ENCODE results near the gene TTPAL.
A peak's percentile ranks its signal among the peaks of the same experiment; 100 is the strongest.

TTPAL gene, protein sequence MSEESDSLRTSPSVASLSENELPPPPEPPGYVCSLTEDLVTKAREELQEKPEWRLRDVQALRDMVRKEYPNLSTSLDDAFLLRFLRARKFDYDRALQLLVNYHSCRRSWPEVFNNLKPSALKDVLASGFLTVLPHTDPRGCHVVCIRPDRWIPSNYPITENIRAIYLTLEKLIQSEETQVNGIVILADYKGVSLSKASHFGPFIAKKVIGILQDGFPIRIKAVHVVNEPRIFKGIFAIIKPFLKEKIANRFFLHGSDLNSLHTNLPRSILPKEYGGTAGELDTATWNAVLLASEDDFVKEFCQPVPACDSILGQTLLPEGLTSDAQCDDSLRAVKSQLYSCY

DNA sequence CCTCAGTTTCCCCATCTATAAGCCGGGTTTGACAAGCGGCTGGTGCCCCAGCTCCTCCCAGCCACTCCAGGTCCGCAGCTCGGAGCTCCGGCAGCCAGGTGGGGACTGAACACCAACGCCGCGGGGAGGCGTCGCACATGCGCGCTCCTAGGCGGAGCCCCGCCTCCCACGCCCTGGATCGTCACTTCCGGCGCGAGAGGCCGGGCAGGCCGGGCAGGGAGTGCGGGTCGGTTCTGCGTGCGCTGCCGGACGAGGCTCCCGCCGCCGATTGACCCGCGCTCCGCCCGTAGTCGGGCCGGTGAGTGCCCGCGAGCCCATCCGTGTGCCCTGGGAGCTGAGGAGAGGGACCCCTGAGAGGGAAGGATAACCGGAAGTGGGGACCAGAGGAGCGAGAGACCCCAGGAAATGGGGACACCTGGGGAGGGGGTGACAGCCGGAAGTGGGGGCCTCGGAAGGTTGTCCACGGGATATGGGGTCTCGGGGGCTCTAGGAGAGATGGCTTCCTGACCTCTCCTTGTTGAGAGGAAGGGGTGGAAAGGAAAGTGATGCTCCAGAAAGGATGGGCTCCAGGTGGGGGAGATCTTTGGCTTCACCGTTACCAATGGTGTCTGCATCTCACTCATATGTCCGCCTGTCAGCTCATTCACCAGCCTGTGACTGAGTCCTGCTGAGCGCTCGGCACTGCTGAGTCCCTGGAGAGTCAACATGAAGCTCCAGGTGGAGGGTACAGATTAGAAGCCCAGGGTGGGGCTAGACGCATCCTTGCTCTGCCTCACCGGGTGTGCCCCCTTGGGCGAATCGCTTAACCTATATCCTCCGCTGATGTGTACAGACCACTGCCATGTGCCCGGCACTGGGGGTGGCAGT, at the start of gene TTPAL:
Gene TTPAL, plus strand, starts transcription at position 181 of the 867 bp plus-strand sequence. CDS start 4,126 bp downstream, outside the sequence.
- peak within 1 kb of the TSS; percentile 98 for H3K4me3 ChIP-seq (ENCODE audit: low read depth, low read length)
- peak; percentile 84 for DNase-seq (ENCODE audit: low read depth)
- TF ChIP-seq, protein P1, sequence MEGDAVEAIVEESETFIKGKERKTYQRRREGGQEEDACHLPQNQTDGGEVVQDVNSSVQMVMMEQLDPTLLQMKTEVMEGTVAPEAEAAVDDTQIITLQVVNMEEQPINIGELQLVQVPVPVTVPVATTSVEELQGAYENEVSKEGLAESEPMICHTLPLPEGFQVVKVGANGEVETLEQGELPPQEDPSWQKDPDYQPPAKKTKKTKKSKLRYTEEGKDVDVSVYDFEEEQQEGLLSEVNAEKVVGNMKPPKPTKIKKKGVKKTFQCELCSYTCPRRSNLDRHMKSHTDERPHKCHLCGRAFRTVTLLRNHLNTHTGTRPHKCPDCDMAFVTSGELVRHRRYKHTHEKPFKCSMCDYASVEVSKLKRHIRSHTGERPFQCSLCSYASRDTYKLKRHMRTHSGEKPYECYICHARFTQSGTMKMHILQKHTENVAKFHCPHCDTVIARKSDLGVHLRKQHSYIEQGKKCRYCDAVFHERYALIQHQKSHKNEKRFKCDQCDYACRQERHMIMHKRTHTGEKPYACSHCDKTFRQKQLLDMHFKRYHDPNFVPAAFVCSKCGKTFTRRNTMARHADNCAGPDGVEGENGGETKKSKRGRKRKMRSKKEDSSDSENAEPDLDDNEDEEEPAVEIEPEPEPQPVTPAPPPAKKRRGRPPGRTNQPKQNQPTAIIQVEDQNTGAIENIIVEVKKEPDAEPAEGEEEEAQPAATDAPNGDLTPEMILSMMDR (conservative IDR thresholded peaks at IDR 0.05; ENCODE audit: low read depth, low read length) = peak; percentile 44

DNA sequence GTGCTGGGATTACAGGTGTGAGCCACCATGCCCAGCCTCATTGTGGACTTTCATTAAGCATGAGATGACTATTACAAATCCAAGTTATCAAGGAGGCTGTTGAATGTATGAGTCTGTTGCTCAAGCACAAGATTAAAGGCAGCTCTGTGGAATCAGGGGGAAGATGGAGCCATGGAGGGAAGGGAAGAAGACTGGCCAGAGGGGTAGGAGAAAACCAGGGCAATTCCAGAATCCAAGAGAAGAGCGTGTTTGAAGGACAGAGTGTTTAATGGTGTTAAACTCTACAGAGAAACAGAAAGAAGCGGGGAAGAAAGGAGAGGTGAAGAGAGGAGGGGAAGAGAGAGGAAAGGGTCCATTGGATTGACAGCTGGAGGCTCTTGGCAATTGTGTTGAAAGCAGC, 49.8 kb upstream of the TTPAL start:
- H3K4me3 ChIP-seq (ENCODE audit: low read depth, low read length) = no peak overlapping the region
- TF ChIP-seq, protein P1 (conservative IDR thresholded peaks at IDR 0.05; ENCODE audit: low read depth, low read length) = no peak
- no peak for DNase-seq (ENCODE audit: low read depth)

DNA sequence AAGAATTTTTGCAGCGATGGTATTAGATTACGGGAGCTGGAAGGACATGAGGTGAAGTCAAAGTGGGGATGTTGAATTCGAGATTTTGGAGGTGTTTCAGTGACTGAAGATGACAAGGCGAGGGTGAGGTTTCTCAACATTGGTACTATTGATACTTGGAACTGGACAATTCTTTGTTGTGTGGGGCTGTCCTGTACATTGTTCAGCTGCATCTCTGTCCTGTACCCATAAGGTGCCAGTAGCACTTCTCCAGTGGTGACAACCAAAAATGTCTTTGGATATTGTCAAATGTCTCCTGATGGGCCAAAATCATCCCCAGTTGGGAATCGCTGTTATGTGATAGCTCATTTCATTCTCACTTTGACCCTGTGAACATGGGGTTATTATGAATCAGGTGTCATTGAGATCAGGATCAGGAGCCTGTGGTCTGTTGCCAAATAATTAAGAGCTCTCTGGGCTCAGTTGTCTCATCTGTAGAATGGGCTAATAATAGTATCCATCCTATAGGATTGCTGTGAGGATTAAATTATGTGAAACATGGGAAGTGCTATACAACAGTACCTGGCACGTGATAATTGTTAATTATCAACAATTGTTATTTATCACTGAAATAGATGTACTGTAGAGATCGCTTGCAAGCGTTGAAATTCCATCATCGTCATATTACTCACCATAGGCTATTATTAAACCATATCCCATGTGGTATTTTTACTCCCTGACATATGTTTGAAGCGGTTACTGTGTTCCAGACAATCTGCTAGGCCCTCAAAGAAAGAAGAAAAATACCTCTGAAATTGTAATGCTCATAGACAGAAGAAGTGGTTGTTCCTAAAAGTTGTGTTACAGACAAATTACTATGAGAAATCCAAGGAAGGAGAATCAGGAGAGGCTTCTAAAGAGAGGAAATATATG, 48.5 kb upstream of the TTPAL start:
- H3K4me3 ChIP-seq (ENCODE audit: low read depth, low read length) = no peak overlapping the region
- DNase-seq (ENCODE audit: low read depth) = no peak
- TF ChIP-seq, protein P1 (conservative IDR thresholded peaks at IDR 0.05; ENCODE audit: low read depth, low read length) = no peak

DNA sequence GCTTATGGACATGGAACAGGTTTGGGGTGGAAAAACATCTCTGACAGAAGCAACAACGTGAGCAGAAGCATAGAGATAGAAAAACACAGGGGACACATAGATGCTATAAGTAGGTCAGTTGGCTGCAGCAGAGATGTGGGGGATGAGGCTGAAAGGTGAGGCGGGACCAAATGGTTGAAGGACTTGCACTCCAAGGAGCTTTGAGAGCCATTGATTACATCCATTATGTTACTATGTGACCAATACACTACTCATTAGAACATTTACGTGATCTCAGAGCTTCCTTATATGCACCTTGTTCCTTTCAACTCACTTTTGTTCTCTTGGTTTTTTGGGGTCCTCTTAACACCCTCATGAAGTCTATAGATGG, 47.9 kb upstream of the TTPAL start:
- TF ChIP-seq, protein P1 (conservative IDR thresholded peaks at IDR 0.05; ENCODE audit: low read depth, low read length) = no peak
- DNase-seq (ENCODE audit: low read depth) = no peak

DNA sequence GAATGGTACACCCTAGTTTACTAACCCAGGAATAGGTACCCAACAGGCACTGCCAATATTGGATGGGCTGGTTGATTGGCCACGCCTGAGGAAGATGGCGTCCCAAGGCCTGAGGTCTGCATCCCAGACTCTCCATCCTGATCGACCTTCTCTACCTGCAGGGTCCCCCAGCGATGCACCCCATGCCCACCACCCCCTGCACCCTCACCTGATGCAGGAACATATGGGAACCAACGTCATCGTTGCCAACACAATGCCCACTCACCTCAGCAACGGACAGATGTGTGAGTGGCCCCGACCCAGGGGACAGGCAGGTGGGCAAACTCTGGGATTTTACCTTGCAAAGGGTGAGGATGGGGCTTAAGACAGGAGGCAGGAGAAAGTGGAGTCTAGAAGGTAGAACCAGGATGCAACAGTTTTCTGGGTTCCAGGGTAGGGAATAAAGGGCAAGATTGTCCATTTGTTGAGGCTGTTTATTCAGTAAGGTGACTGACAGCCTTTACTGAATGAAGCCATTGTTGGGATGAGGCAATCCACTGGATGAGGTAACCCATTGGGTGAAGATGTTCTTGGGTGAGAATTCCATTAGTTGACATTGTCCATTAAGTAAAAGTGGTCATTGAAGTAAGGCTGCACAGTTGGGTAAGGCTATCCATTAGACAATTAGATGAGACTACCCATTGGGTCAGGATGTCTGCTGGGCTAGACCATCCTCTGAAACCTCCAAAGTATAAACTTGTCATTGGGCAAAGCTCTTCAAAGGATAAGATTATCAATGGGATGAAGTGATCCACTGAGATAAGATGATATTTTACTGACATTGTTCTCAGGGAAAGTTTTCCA, 47.3 kb upstream of the TTPAL start:
- no peak overlapping the region for H3K4me3 ChIP-seq (ENCODE audit: low read depth, low read length)
- DNase-seq (ENCODE audit: low read depth) = no peak
- TF ChIP-seq, protein P1 (conservative IDR thresholded peaks at IDR 0.05; ENCODE audit: low read depth, low read length) = no peak

More for the DNA sequence above, 47.9 kb upstream of the TTPAL start:
- H3K4me3 ChIP-seq (ENCODE audit: low read depth, low read length) = no peak overlapping the region

DNA sequence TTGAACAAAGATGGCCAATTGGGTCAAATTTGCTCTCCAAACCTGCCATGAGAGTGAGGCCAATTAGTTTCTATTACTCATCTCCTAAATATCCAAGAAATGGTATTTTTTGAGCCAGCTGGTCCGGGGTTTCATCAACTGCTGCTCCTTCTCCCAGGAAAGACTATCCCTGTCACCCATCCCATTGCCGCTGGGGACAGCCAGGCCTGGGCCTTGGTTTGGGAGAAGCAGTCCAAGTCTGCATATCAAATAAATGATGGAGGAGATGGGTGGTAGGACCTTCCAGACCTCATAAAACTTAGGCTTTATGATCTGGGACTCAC, 46.7 kb upstream of the TTPAL start:
- H3K4me3 ChIP-seq (ENCODE audit: low read depth, low read length) = no peak overlapping the region
- DNase-seq (ENCODE audit: low read depth) = no peak
- TF ChIP-seq, protein P1 (conservative IDR thresholded peaks at IDR 0.05; ENCODE audit: low read depth, low read length) = no peak

Data from choroid plexus epithelial cell (primary cell).